ENCODE measurements around the gene PRKCA. TPM values are rescaled to one million over a fixed set of nuclear protein-coding genes. Genes with fewer than 3 reads are reported as not detected.

The PRKCA gene
- total RNA-seq, 1 donor from 2014 or later, result 4.7 TPM

DNA sequence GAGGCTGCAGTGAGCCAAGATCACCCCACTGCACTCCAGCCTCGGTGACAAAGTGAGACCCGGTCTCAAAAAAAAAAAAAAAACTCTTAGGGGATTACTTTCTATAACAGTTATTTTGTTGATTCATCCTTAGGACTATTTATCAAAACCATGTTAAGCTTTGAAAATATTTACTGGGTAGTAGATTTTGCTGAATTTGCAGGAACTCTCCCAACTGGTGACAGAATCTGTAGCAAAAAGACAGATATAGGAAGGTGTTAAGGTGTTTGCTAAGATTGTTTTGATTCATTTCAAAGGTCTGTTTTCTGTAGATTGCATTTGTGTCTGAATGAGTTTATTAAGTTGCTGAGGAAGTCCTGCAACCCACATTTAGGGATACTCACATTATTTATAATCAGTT lies 192.6 kb downstream of the PRKCA start:
- H3K4me3 ChIP-seq (ENCODE audit: low read depth, low read length), result no peak overlapping the region
- TF ChIP-seq, protein P1, sequence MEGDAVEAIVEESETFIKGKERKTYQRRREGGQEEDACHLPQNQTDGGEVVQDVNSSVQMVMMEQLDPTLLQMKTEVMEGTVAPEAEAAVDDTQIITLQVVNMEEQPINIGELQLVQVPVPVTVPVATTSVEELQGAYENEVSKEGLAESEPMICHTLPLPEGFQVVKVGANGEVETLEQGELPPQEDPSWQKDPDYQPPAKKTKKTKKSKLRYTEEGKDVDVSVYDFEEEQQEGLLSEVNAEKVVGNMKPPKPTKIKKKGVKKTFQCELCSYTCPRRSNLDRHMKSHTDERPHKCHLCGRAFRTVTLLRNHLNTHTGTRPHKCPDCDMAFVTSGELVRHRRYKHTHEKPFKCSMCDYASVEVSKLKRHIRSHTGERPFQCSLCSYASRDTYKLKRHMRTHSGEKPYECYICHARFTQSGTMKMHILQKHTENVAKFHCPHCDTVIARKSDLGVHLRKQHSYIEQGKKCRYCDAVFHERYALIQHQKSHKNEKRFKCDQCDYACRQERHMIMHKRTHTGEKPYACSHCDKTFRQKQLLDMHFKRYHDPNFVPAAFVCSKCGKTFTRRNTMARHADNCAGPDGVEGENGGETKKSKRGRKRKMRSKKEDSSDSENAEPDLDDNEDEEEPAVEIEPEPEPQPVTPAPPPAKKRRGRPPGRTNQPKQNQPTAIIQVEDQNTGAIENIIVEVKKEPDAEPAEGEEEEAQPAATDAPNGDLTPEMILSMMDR (IDR thresholded peaks at IDR 0.05; ENCODE audit: insufficient read depth, low read length, severe bottlenecking), result no peak
- no peak for DNase-seq (ENCODE audit: low read depth)
- no peaks in the 10 kb centered on the region for H3K36me3 ChIP-seq (ENCODE audit: control insufficient read depth, insufficient read depth, low read length)
- H3K27me3 ChIP-seq (ENCODE audit: control insufficient read depth, insufficient read depth, low read length), result no peaks in the 10 kb centered on the region
- no peak for FAIRE-seq

DNA sequence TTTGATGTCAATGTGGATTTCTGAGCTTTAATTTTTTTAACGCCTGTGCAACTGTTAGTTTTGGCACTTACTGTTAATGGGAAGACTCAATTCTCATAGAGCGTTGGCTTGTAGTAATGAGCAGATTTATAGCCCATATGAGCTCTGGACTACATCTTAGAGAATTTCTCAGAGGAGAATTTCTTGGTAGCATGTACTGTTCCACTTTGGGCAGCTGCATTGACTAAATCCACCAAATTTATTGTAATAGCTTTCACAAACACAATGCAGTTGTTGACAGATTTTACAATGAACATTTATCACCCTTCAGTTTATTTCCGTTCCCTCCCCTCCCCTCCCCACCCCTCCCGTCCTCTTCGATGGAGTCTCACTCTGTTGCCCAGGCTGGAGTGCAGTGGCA lies 193.9 kb downstream of the PRKCA start:
- DNase-seq (ENCODE audit: low read depth), result no peak
- FAIRE-seq, result no peak
- Histone ChIP-seq H3K36me3 (ENCODE audit: control insufficient read depth, insufficient read depth, low read length) (no peaks in the 10 kb centered on the region), H3K27me3 (ENCODE audit: control insufficient read depth, insufficient read depth, low read length) (no peaks in the 10 kb centered on the region), H3K4me3 (ENCODE audit: low read depth, low read length) (no peak overlapping the region)
- TF ChIP-seq, protein P1 (IDR thresholded peaks at IDR 0.05; ENCODE audit: insufficient read depth, low read length, severe bottlenecking), result no peak

DNA sequence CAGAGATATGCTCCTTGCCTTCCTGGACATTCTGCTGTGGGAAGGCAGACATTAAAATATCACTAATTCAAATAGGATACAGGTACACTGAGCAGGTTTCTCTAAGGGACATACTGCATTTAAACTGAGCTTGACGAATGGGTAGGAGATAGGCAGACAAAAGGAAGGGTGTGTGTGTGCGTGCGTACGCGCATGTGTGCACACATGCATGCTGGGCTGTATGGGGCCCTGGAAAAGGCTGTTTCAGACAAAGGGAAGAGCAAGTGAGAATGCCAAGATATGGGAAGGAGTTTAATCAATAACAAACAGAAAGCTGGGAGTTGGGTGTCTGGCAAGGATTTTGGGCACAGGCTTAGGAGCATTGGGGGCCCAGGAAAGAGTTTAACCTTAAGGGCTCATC lies 196.2 kb downstream of the PRKCA start:
- no peaks in the 10 kb centered on the region for H3K27me3 ChIP-seq (ENCODE audit: control insufficient read depth, insufficient read depth, low read length)
- no peak for DNase-seq (ENCODE audit: low read depth)
- FAIRE-seq, result no peak
- TF ChIP-seq, protein P1 (IDR thresholded peaks at IDR 0.05; ENCODE audit: insufficient read depth, low read length, severe bottlenecking), result no peak
- H3K4me3 ChIP-seq (ENCODE audit: low read depth, low read length), result no peak overlapping the region
- no peaks in the 10 kb centered on the region for H3K36me3 ChIP-seq (ENCODE audit: control insufficient read depth, insufficient read depth, low read length)

DNA sequence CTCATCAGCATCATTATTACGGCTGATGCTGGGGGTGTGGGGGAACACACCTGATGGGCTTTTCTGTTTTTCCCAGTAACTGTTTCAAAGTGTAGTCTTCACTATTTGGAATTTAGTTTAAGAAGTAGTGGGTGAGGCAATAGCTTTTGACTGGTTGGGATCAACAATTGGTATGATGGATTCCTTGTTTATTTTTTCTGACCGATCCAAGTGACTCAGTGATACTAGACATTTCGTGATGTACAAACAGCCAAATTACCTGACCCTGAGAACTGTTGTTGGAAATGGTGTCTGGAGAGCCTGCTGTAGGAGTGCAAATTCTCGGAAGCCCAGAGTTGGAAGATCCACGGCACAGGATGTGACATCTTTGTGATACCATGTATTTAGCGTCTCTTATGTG lies 204.2 kb downstream of the PRKCA start:
- Histone ChIP-seq H3K36me3 (ENCODE audit: control insufficient read depth, insufficient read depth, low read length) (no peaks in the 10 kb centered on the region), H3K4me3 (ENCODE audit: low read depth, low read length) (no peak overlapping the region), H3K27me3 (ENCODE audit: control insufficient read depth, insufficient read depth, low read length) (no peaks in the 10 kb centered on the region)
- DNase-seq (ENCODE audit: low read depth), result peak; percentile 33
- no peak for FAIRE-seq
- TF ChIP-seq, protein P1 (IDR thresholded peaks at IDR 0.05; ENCODE audit: insufficient read depth, low read length, severe bottlenecking), result no peak

DNA sequence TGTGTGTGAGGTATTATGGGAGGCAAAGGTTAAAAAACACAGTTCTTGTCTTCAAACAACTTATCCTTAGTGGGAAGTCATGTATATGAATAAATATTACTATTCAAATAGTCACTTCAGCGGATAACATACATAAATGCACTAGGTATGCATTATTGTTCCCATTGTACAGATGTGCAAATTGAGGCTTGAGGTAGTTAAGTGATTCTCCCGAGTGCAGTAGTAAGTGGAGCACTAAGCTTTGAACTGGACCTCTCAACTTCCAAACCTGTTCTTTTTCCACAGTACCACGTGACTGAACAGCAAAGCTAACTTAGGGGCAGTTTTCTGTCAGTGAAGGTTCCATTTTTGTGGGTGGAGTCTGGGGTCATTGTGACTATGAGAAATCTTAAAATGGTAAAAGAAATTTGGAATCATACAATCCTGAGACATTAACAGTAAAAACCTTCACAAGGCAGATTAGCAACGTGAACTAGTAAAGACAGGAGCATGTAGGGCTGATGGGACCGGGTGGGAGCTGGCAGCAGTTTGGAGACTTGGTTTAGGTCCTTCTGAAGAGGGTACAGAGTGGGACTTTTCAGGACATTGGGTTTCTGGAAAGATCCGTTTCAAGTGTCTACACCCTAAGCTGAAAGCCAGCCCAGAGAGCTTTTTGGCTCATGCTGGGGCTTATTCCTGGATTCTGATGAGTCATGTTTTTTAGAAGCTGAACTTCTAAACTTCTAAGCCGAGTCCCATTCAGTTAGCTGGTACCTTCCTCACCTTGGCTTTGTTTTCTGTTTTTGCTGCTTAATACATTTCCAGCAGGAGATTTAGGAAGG lies 204.9 kb downstream of the PRKCA start:
- peak; percentile 77 for DNase-seq (ENCODE audit: low read depth)
- TF ChIP-seq, protein P1 (IDR thresholded peaks at IDR 0.05; ENCODE audit: insufficient read depth, low read length, severe bottlenecking), result no peak
- Histone ChIP-seq H3K36me3 (ENCODE audit: control insufficient read depth, insufficient read depth, low read length) (no peaks in the 10 kb centered on the region), H3K4me3 (ENCODE audit: low read depth, low read length) (no peak overlapping the region), H3K27me3 (ENCODE audit: control insufficient read depth, insufficient read depth, low read length) (no peaks in the 10 kb centered on the region)
- no peak for FAIRE-seq
